ENCODE measurements around the gene CCHCR1. TPM values are rescaled to one million over a fixed set of nuclear protein-coding genes. Genes with fewer than 3 reads are reported as not detected.

CCHCR1 gene
- total and polyA plus RNA-seq, 2 of the 8 experiments (the other 6 are each of a cell fraction or from before 2014, with no cell fraction given), result 20.9 to 38.0 TPM

DNA sequence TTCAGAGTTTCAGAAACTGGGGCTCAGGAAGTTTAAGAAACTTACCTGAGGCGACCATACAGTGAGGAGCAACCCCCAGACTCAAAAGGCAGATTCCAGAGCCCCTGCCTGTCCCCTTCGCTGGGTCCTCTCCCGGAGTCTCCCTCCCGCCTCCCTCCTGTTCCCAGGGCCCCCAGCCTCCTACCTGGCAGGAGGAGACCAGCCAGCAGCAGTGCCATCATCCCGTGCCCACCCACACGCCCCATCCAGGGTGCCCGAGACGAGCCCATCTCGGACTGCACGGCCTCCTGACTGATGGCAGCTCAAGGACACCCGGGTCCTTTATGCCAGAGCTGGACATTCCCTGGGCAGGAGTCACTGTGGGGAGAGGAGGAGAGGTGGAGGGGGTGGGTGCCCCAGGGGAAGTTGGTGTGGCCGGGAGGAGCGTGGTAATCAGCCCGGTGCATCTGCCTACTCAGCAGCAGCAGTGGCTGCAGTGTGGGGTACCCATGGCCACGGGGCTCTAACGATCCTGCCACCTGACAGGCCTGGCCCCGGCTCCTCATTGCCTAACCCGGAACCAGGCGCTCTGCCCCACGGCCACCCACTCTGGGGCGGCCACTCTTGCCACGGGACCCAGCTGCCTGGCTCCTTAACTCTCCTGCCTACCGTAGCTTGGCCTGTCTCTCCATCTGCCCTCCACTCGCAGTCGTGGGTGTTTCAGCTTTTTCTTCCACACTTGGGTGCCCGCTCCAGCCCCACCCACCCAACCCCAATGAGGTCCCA is 37.3 kb downstream of the CCHCR1 start, which contains the start of gene CDSN:
TSS of gene CDSN (minus strand) at position 296 of the 765 bp plus-strand sequence. CDS start at position 269, 27 bp downstream.
- POLR2A ChIA-PET (ENCODE audit: partially characterized antibody), result interaction anchor here (0.6 to 68.5 kb wide), 2 partner anchors 48 to 69 kb away, joined by 4 to 2251 read pairs; partner anchors contain the start of genes CCHCR1, POU5F1, PSORS1C2 and TCF19
- no peak within 1 kb of the TSS for H3K9ac ChIP-seq (replicated peaks in 1 of 4; ENCODE audit: extremely low read depth in 1 of 4, low read depth in 3 of 4, low read length in 3 of 4)
- TF ChIP-seq YY1 (IDR thresholded peaks at IDR 0.05; ENCODE audit: low read depth, low read length), result no peak
- TF ChIP-seq EP300 (IDR thresholded peaks at IDR 0.05; ENCODE audit: borderline replicate concordance in 1 of 2, low read depth in 2 of 2, low read length in 2 of 2), result no peak
- TF ChIP-seq RFX5 (IDR thresholded peaks at IDR 0.05; ENCODE audit: borderline replicate concordance, low read depth, low read length), result no peak
- no peak for TF ChIP-seq EGR1 (IDR thresholded peaks at IDR 0.05; ENCODE audit: borderline replicate concordance, low read depth, low read length)
- TF ChIP-seq ZNF274 (IDR thresholded peaks at IDR 0.05; ENCODE audit: borderline replicate concordance, extremely low read depth, low read length), result no peak
- TF ChIP-seq, protein P1, sequence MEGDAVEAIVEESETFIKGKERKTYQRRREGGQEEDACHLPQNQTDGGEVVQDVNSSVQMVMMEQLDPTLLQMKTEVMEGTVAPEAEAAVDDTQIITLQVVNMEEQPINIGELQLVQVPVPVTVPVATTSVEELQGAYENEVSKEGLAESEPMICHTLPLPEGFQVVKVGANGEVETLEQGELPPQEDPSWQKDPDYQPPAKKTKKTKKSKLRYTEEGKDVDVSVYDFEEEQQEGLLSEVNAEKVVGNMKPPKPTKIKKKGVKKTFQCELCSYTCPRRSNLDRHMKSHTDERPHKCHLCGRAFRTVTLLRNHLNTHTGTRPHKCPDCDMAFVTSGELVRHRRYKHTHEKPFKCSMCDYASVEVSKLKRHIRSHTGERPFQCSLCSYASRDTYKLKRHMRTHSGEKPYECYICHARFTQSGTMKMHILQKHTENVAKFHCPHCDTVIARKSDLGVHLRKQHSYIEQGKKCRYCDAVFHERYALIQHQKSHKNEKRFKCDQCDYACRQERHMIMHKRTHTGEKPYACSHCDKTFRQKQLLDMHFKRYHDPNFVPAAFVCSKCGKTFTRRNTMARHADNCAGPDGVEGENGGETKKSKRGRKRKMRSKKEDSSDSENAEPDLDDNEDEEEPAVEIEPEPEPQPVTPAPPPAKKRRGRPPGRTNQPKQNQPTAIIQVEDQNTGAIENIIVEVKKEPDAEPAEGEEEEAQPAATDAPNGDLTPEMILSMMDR (IDR thresholded peaks at IDR 0.05; ENCODE audit: control extremely low read depth in 1 of 3, insufficient read depth in 1 of 3, low read depth in 1 of 3, low read length in 3 of 3), result no peak
- TF ChIP-seq CEBPB (IDR thresholded peaks at IDR 0.05; ENCODE audit: low read depth, low read length), result no peak
- no peak for TF ChIP-seq BCL11A (IDR thresholded peaks at IDR 0.05; ENCODE audit: low read depth in 2 of 2, low read length in 2 of 2)
- no peak for TF ChIP-seq KDM5A (IDR thresholded peaks at IDR 0.05; ENCODE audit: low read length)
- TF ChIP-seq GTF2F1 (IDR thresholded peaks at IDR 0.05; ENCODE audit: borderline replicate concordance, low read depth, low read length), result no peak

More for the DNA sequence above, 37.3 kb downstream of the CCHCR1 start, which contains the start of gene CDSN:
- Histone ChIP-seq H2BK15ac (ENCODE audit: low read length) (no peak within 1 kb of the TSS), H3K4me1 (replicated peaks in 1 of 4; ENCODE audit: control insufficient read depth in 3 of 4, insufficient read depth in 4 of 4, low read length in 3 of 4) (peaks cover 0 to 5% (median 0%) of the 10 kb centered on the region in 4 experiments; a peak in 2 of 7 replicates), H2BK20ac (ENCODE audit: low read length) (no peak within 1 kb of the TSS), H3K27ac (ENCODE audit: low read depth, low read length) (no peak within 1 kb of the TSS), H3K79me2 (ENCODE audit: control insufficient read depth in 1 of 2, insufficient read depth in 2 of 2, low read length in 2 of 2) (no peaks in the 10 kb centered on the region), H3K36me3 (ENCODE audit: control insufficient read depth in 2 of 4, insufficient read depth in 4 of 4, low read length in 3 of 4) (no peaks in the 10 kb centered on the region), H4K8ac (ENCODE audit: extremely low read depth, insufficient read depth, low read length) (no peak within 1 kb of the TSS), H3K79me1 (ENCODE audit: low read depth, low read length) (no peaks in the 10 kb centered on the region), H2BK5ac (ENCODE audit: low read depth, low read length) (no peak within 1 kb of the TSS), H2AK5ac (ENCODE audit: low read depth, low read length) (no peak within 1 kb of the TSS), H2BK120ac (replicated peaks; ENCODE audit: low read depth, low read length) (no peak within 1 kb of the TSS), H4K20me1 (replicated peaks in 1 of 2; ENCODE audit: control insufficient read depth in 1 of 2, insufficient read depth in 2 of 2, low read length in 2 of 2) (no peaks in the 10 kb centered on the region), H3K23me2 (ENCODE audit: low read depth, low read length) (no peaks in the 10 kb centered on the region), H3K4ac (replicated peaks; ENCODE audit: insufficient read length, low read depth, low read length) (no peak within 1 kb of the TSS), H3K4me3 (ENCODE audit: extremely low read depth in 1 of 4, insufficient read depth in 2 of 4, low read depth in 3 of 4, low read length in 4 of 4) (no peak within 1 kb of the TSS), H3K56ac (replicated peaks; ENCODE audit: insufficient read length, low read depth, low read length) (no peak within 1 kb of the TSS), H3K9me3 (ENCODE audit: insufficient read depth in 2 of 2, low read depth in 1 of 2, low read length in 1 of 2) (no peaks in the 10 kb centered on the region), H2BK12ac (ENCODE audit: low read depth, low read length) (no peak within 1 kb of the TSS), H2AFZ (ENCODE audit: low read length) (no peak within 1 kb of the TSS), H3K4me2 (ENCODE audit: insufficient read depth in 1 of 2, low read depth in 2 of 2, low read length in 2 of 2) (no peak within 1 kb of the TSS), H3K27me3 (replicated peaks in 1 of 4; ENCODE audit: control insufficient read depth in 3 of 4, extremely low read depth in 1 of 4, insufficient read depth in 3 of 4, low read length in 3 of 4) (no peaks in the 10 kb centered on the region; a peak in 1 of 7 replicates), H3K18ac (ENCODE audit: extremely low read depth, low read length) (no peak within 1 kb of the TSS), H3K14ac (ENCODE audit: insufficient read length) (no peak within 1 kb of the TSS), H4K5ac (ENCODE audit: insufficient read length, low read depth, low read length) (no peak within 1 kb of the TSS), H3K23ac (ENCODE audit: insufficient read length) (no peak within 1 kb of the TSS), H4K91ac (replicated peaks; ENCODE audit: insufficient read length, low read length) (no peak within 1 kb of the TSS)
- FAIRE-seq, result no peak
- CTCF ChIA-PET (ENCODE audit: partially characterized antibody), result interaction anchor here (0.6 to 10.6 kb wide), 8 partner anchors 9 to 393 kb away, joined by 3 to 187 read pairs (median 4); no protein-coding TSS in a partner anchor
- 90% methylated on average over 19 of the region's 26 CpGs; no CpG with 5 or more reads in 1 of the 2 experiments for WGBS, 2 experiments (ENCODE audit: extremely low coverage in 1 of 2, insufficient coverage in 1 of 2, insufficient read length in 1 of 2, insufficient replicate concordance in 2 of 2, low coverage in 1 of 2, low lambda C conversion rate in 2 of 2, missing lambda C conversion rate in 1 of 2)
- no peak for DNase-seq (ENCODE audit: low read depth in 1 of 2, low spot score in 2 of 2)
